Vagina (tissue), 2 donors: ENCODE data around the gene KCNH8. TPM values are rescaled to one million over a fixed set of nuclear protein-coding genes. Genes with fewer than 3 reads are reported as not detected.

Experiments
- DNase-seq, 2 donors: peaks; one replicate each; pipeline ENCODE4 v3.0.0-alpha.2; 2017; ENCODE audit errors: extremely low spot score in 2 of 2
- H3K27ac ChIP-seq: fragments of 200-600 bp; sonication (generic); one replicate; pipeline ENCODE4 v1.5.1; 2019
- H3K27me3 ChIP-seq: fragments of 200-600 bp; sonication (generic); one replicate; pipeline ENCODE4 v1.5.1; 2019
- H3K36me3 ChIP-seq, 2 donors: fragments of 200-600 bp; sonication (generic); one replicate each; pipeline ENCODE4 v1.5.1; 2017 to 2019
- H3K4me1 ChIP-seq: fragments of 200-600 bp; sonication (generic); one replicate; pipeline ENCODE4 v1.5.1; 2019
- H3K4me3 ChIP-seq, 2 donors: fragments of 200-600 bp; sonication (generic); 1 replicate in 1 of 2; 2 replicates in 1 of 2; pipeline ENCODE4 v1.5.1; 2016 to 2019
- H3K9me3 ChIP-seq: fragments of 200-600 bp; sonication (generic); one replicate; pipeline ENCODE4 v1.5.1; 2019
- CTCF ChIP-seq, 3 experiments: fragments of 450-650 bp in 2 of 3; fragments of 200-600 bp in 1 of 3; sonication (generic) in 1 of 3; IDR thresholded peaks; one replicate each; pipeline ENCODE4 v1.5.1; 2017 to 2019; ENCODE audit warnings: antibody characterized with exemption in 3 of 3, mild to moderate bottlenecking in 2 of 3, moderate library complexity in 2 of 3
- POLR2A ChIP-seq, 2 donors: fragments of 450-650 bp; IDR thresholded peaks; one replicate each; pipeline ENCODE4 v1.6.1; 2017; ENCODE audit warnings: antibody characterized with exemption in 2 of 2, mild to moderate bottlenecking in 2 of 2, moderate library complexity in 2 of 2
- POLR2AphosphoS5 ChIP-seq, 2 donors: sonication (generic); formaldehyde crosslinking; IDR thresholded peaks; one replicate each; pipeline ENCODE4 v1.9.0; 2017; ENCODE audit warnings: antibody characterized with exemption in 2 of 2, mild to moderate bottlenecking in 2 of 2, low read depth in 1 of 2; ENCODE audit not compliant: insufficient read depth in 1 of 2
- intact Hi-C: fragments of 100-400 bp; cut with DNase I; formaldehyde crosslinking; loops from one replicate; pipeline ENCODE4 v1.15.1; 2023
- total RNA-seq: library from RNA; depleted of rRNA; stranded (reverse); fragments of >200 nt; gene quantifications from one replicate; pipeline ENCODE4 v1.2.3, GENCODE V29; 2016

Gene KCNH8
- total RNA-seq, 1 donor from 2014 or later = 2.0 TPM

GRCh38 chr3:19487386-19487785, 339.1 kb downstream of the KCNH8 start:
- TF ChIP-seq POLR2A (IDR thresholded peaks at IDR 0.05) = no peak
- no peak for TF ChIP-seq POLR2AphosphoS5 (IDR thresholded peaks at IDR 0.05; ENCODE audit: insufficient read depth in 1 of 2, low read depth in 1 of 2)
- no peak for TF ChIP-seq CTCF (IDR thresholded peaks at IDR 0.05)
- Histone ChIP-seq H3K9me3 (no peaks in the 10 kb centered on the region), H3K4me3 (no peak overlapping the region), H3K27me3 (no peaks in the 10 kb centered on the region), H3K27ac (no peak overlapping the region), H3K36me3 (no peaks in the 10 kb centered on the region), H3K4me1 (no peaks in the 10 kb centered on the region)
- intact Hi-C loops = no loop called here
- DNase-seq = no peak

- no peak for TF ChIP-seq POLR2AphosphoS5 (IDR thresholded peaks at IDR 0.05; ENCODE audit: insufficient read depth in 1 of 2, low read depth in 1 of 2)
- no peak for TF ChIP-seq POLR2A (IDR thresholded peaks at IDR 0.05)
- TF ChIP-seq CTCF (IDR thresholded peaks at IDR 0.05) = no peak
- Histone ChIP-seq H3K4me3 (no peak overlapping the region), H3K36me3 (no peaks in the 10 kb centered on the region), H3K27ac (no peak overlapping the region), H3K4me1 (no peaks in the 10 kb centered on the region), H3K27me3 (no peaks in the 10 kb centered on the region), H3K9me3 (no peaks in the 10 kb centered on the region)
- no peak for DNase-seq
- intact Hi-C loops = no loop called here
Observed at GRCh38 chr3:19488939-19489338, 340.6 kb downstream of the KCNH8 start.

GRCh38 chr3:19489936-19490335, 341.6 kb downstream of the KCNH8 start:
- DNase-seq = no peak
- Histone ChIP-seq H3K36me3 (no peaks in the 10 kb centered on the region), H3K9me3 (no peaks in the 10 kb centered on the region), H3K27me3 (no peaks in the 10 kb centered on the region), H3K4me3 (no peak overlapping the region), H3K4me1 (no peaks in the 10 kb centered on the region), H3K27ac (no peak overlapping the region)
- no peak for TF ChIP-seq POLR2A (IDR thresholded peaks at IDR 0.05)
- TF ChIP-seq POLR2AphosphoS5 (IDR thresholded peaks at IDR 0.05; ENCODE audit: insufficient read depth in 1 of 2, low read depth in 1 of 2) = no peak
- no peak for TF ChIP-seq CTCF (IDR thresholded peaks at IDR 0.05)
- intact Hi-C loops = no loop called here

- intact Hi-C loops = no loop called here
- no peak for TF ChIP-seq POLR2AphosphoS5 (IDR thresholded peaks at IDR 0.05; ENCODE audit: insufficient read depth in 1 of 2, low read depth in 1 of 2)
- no peak for TF ChIP-seq POLR2A (IDR thresholded peaks at IDR 0.05)
- TF ChIP-seq CTCF (IDR thresholded peaks at IDR 0.05) = no peak
Observed at GRCh38 chr3:19506171-19506570, 357.9 kb downstream of the KCNH8 start.

GRCh38 chr3:19522305-19522704, 374.0 kb downstream of the KCNH8 start:
- H3K9me3 ChIP-seq = no peaks in the 10 kb centered on the region
- no peaks in the 10 kb centered on the region for H3K4me1 ChIP-seq
- no peak overlapping the region for H3K27ac ChIP-seq
- H3K4me3 ChIP-seq = no peak overlapping the region
- H3K36me3 ChIP-seq = no peaks in the 10 kb centered on the region
- no peak for DNase-seq
- TF ChIP-seq POLR2A (IDR thresholded peaks at IDR 0.05) (no peak), POLR2AphosphoS5 (IDR thresholded peaks at IDR 0.05; ENCODE audit: insufficient read depth in 1 of 2, low read depth in 1 of 2) (no peak), CTCF (IDR thresholded peaks at IDR 0.05) (no peak)
- intact Hi-C loops = no loop called here
- H3K27me3 ChIP-seq = no peaks in the 10 kb centered on the region

More at GRCh38 chr3:19506171-19506570, 357.9 kb downstream of the KCNH8 start:
- no peaks in the 10 kb centered on the region for H3K9me3 ChIP-seq
- no peak for DNase-seq
- no peak overlapping the region for H3K4me3 ChIP-seq
- no peaks in the 10 kb centered on the region for H3K36me3 ChIP-seq
- no peaks in the 10 kb centered on the region for H3K27me3 ChIP-seq
- H3K27ac ChIP-seq = no peak overlapping the region
- no peaks in the 10 kb centered on the region for H3K4me1 ChIP-seq
